Measurements from ENCODE around the gene ACACA. TPM values are rescaled to one million over a fixed set of nuclear protein-coding genes. Genes with fewer than 3 reads are reported as not detected.
"Not testable (repeated sequence)": the region's sequence is repeated elsewhere in the genome, so short reads cannot be mapped to it uniquely, and the experiment has no call there.

Gene ACACA
- total and polyA plus RNA-seq, 12 donors, result 5.6 to 28.0 (median 16.2) TPM

GRCh38 chr17:37082311-37082860, 324.2 kb downstream of the ACACA start:
- H3K27me3 ChIP-seq, result no peaks in the 10 kb centered on the region
- ATAC-seq (no peak), DNase-seq (no peak)
- 85 to 86% methylated on average over 8 of the region's 8 CpGs for WGBS, 2 donors
- H3K4me1 ChIP-seq, result no peaks in the 10 kb centered on the region
- intact Hi-C loops (cut with DNase I), result no loop called here
- TF ChIP-seq, protein P1, sequence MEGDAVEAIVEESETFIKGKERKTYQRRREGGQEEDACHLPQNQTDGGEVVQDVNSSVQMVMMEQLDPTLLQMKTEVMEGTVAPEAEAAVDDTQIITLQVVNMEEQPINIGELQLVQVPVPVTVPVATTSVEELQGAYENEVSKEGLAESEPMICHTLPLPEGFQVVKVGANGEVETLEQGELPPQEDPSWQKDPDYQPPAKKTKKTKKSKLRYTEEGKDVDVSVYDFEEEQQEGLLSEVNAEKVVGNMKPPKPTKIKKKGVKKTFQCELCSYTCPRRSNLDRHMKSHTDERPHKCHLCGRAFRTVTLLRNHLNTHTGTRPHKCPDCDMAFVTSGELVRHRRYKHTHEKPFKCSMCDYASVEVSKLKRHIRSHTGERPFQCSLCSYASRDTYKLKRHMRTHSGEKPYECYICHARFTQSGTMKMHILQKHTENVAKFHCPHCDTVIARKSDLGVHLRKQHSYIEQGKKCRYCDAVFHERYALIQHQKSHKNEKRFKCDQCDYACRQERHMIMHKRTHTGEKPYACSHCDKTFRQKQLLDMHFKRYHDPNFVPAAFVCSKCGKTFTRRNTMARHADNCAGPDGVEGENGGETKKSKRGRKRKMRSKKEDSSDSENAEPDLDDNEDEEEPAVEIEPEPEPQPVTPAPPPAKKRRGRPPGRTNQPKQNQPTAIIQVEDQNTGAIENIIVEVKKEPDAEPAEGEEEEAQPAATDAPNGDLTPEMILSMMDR (IDR thresholded peaks at IDR 0.05), result no peak
- H3K4me3 ChIP-seq, result no peak overlapping the region
- H3K36me3 ChIP-seq, result peaks cover 0 to 29% (median 0%) of the 10 kb centered on the region in 9 donors
- peaks cover 0 to 16% (median 8%) of the 10 kb centered on the region in 11 donors for H3K9me3 ChIP-seq
- no peak overlapping the region for H3K27ac ChIP-seq

GRCh38 chr17:37081287-37081686, 325.3 kb downstream of the ACACA start:
- Histone ChIP-seq H3K4me3 (no peak overlapping the region), H3K36me3 (peaks cover 0 to 18% (median 0%) of the 10 kb centered on the region in 9 donors), H3K4me1 (no peaks in the 10 kb centered on the region), H3K27me3 (no peaks in the 10 kb centered on the region), H3K9me3 (peaks cover 0 to 16% (median 8%) of the 10 kb centered on the region in 11 donors), H3K27ac (no peak overlapping the region)
- DNase-seq (no peak), ATAC-seq (no peak)
- TF ChIP-seq, protein P1 (IDR thresholded peaks at IDR 0.05), result no peak
- intact Hi-C loops (cut with DNase I), result no loop called here
- 51 to 69% methylated on average over 5 of the region's 5 CpGs for WGBS, 2 donors

DNA sequence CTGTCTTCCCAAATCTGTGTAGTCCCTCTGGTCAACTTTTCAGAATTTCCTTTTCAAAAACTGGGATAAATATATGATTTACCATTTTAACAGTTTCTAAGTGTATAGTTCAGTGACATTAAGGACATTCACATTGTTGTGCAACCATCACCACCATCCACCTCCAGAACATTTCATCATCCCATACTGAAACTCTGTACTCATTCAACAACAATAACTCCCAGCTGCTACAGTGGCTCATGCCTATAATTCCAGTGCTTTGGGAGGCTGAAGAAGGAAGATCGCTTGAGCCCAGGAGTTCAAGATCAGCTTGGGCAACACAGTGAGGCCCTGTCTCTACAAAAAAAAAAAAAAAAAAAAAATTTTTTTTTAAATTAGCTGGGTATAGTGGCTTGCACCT, 326.9 kb downstream of the ACACA start:
- Histone ChIP-seq H3K36me3 (peaks cover 0 to 3% (median 0%) of the 10 kb centered on the region in 9 donors), H3K9me3 (peaks cover 0 to 16% (median 8%) of the 10 kb centered on the region in 11 donors), H3K27ac (no peak overlapping the region), H3K4me1 (no peaks in the 10 kb centered on the region), H3K27me3 (no peaks in the 10 kb centered on the region), H3K4me3 (no peak overlapping the region)
- WGBS, 2 donors, result 91 to 97% methylated on average over 1 of the region's 1 CpG
- DNase-seq (no peak), ATAC-seq (no peak)
- intact Hi-C loops (cut with DNase I), result loop anchor here in 1 of 10 donors (10.0 kb wide), 1 partner anchor 55 kb away; no protein-coding TSS in a partner anchor
- TF ChIP-seq, protein P1 (IDR thresholded peaks at IDR 0.05), result no peak

DNA sequence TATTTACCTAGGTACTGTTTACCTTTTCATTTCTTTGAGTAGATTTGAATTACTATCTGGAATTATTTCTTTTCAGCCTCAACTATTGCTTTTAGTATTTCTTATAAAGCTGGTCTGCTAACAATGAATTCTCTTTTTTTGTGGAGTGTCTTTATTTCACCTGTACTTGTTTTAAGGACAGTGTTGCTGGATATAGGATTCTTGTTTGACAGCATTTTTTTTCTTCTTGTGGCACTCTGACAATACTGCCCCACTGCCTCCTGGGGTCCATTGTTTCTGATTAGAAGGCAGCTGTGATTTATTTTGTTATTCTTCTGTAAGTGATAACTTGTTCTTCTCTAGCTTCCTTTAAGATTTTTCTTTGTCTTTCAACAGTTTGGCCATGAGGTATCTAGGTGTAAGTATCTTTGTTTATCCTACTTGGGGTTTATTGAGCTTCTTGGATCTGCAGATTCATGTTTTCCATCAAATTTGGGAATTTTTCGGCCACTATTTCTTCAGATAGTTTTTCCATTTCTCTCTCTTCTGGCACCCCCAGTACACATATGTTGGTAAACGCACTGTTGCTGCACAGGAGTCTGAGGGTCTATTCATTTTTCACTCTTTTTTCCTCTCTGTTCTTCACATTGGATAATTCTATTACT, 327.4 kb downstream of the ACACA start:
- Histone ChIP-seq H3K9me3 (peaks cover 0 to 16% (median 8%) of the 10 kb centered on the region in 11 donors), H3K27me3 (no peaks in the 10 kb centered on the region), H3K36me3 (no peaks in the 10 kb centered on the region), H3K4me1 (no peaks in the 10 kb centered on the region), H3K4me3 (no peak overlapping the region), H3K27ac (no peak overlapping the region)
- ATAC-seq (no peak), DNase-seq (no peak)
- intact Hi-C loops (cut with DNase I), result loop anchor here in 1 of 10 donors (10.0 kb wide), 1 partner anchor 56 kb away; no protein-coding TSS in a partner anchor
- 93% methylated on average over 2 of the region's 2 CpGs for WGBS, 2 donors
- TF ChIP-seq, protein P1 (IDR thresholded peaks at IDR 0.05), result no peak

DNA sequence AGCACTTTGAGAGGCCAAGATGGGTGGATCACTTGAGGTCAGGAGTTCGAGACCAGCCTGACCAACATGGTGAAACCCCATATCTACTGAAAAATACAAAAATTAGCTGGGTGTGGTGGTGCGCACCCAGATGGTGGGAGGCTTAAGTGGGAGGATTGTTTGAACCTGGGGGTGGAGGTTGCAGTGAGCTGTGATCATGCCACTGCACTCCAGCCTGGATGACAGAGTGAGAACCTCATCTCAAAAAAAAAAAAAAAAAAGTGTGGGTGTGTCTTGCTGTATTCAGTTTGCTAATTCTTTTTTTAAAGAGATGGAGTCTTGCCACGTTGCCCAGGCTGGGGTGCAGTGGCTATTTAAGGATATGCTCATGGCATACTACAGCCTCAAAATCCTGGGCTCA, 333.2 kb downstream of the ACACA start:
- H3K27me3 ChIP-seq, result peaks cover 0 to 13% (median 5%) of the 10 kb centered on the region in 7 donors
- H3K4me3 ChIP-seq, DNase-seq, H3K36me3 ChIP-seq, H3K4me1 ChIP-seq, H3K9me3 ChIP-seq, H3K27ac ChIP-seq, ATAC-seq: not testable (repeated sequence)
- intact Hi-C loops (cut with DNase I), result loop anchor here in 1 of 10 donors (10.0 kb wide), 1 partner anchor 61 kb away; no protein-coding TSS in a partner anchor
- 76 to 80% methylated on average over 3 of the region's 3 CpGs for WGBS, 2 donors

All from heart right ventricle (tissue), 16 donors.